NCI-H82 treated with DMSO at 0.1 percent for 48 hours (cell line): ENCODE data around the gene VGLL4.

Experiments
- DNase-seq: peaks from one replicate; lab custom pipeline; 2025; ENCODE audit not compliant: unreplicated experiment; lab: John Stamatoyannopoulos, UW

The VGLL4 gene

GRCh38 chr3:11629716-11630115 lies 14.0 kb downstream of the VGLL4 start:
- no peak for DNase-seq

DNA sequence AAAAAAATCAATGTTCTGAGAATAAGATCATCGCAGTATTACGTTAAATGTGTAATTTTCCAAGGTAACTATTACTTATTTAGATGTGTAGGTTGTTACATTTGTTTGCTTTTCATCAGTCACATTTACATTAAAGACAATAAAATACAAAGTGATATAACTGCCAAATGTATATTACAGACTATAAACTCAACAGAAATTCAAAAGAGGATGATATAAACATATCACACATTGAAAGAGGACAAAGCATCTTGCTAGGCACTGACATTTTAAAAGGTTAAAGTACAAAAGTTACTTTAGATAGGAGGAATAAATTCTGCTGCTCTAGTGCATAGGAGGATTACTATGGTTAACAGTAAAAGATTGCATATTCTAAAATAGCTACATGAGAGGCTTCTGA lies 16.1 kb downstream of the VGLL4 start:
- no peak for DNase-seq

DNA sequence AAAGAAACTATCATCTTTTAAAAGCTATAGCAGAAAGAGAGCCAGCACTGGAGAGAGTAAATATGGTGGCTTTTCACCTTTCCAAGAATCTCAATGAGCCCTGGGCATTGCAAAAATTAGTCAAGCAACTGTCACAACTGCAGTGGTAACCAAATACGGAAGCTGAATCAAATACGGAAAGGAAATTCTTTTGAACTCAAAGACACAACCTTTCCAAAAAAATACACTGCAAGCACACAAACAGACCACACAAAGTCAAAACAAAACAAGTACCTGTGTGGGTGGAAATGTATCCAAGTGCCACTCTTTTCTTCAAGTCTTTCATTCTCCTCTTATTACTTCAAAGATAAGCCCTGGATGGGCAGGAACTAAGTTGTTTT lies 17.6 kb downstream of the VGLL4 start:
- DNase-seq, result no peak

GRCh38 chr3:11625376-11626083 lies 18.2 kb downstream of the VGLL4 start:
- DNase-seq, result no peak

DNA sequence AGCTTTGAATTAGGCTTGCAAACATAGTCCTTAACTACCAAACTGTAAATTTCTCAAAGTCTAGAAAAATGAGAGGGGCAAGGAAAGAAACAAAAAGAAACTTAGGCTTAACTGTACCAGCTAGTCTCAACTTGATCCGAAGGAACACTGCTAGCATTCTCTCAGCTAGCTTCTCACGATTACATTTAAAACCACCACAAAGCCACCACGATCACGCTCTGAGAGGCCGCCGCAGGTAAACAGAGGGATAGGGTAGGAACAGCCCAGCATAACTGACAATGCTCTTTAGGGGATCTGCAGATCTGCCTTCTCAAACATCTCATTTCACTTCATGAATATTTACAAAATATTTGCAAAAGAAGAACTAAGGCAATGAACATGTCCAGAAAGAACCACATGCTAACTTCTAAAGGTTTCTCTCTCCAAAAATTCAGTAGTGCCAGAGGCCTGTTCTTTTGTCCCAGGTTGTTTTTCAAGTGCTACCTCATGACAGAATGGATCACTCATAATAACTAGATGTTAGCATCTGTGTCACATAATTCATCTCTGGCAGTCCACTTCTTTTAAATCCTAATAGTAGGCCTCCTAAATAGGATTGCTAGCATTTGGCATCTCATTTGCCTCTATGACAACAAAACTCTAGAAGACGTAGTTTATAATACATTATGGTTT lies 18.9 kb downstream of the VGLL4 start:
- no peak for DNase-seq

GRCh38 chr3:11624161-11624560 lies 19.6 kb downstream of the VGLL4 start:
- DNase-seq, result no peak

GRCh38 chr3:11622586-11623550 lies 20.8 kb downstream of the VGLL4 start:
- DNase-seq, result peak; percentile 83

DNA sequence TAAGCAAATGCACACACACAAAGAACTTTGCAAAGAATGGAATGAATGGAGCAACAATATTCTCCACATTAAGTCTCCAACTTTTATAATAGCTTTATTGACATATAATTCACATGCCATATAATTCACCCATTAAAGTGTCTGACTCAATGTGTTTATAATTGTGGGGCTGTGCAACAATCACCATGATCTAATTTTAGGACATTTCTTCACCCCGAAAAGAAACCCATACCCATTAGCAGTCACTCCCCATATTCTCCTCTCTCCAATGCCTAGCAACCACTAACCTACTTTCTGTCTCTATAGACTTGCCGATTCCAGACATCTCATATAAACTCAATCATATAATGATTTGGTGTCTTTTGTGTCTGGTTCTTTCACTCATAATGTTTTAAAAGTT lies 22.6 kb downstream of the VGLL4 start:
- DNase-seq, result no peak

DNA sequence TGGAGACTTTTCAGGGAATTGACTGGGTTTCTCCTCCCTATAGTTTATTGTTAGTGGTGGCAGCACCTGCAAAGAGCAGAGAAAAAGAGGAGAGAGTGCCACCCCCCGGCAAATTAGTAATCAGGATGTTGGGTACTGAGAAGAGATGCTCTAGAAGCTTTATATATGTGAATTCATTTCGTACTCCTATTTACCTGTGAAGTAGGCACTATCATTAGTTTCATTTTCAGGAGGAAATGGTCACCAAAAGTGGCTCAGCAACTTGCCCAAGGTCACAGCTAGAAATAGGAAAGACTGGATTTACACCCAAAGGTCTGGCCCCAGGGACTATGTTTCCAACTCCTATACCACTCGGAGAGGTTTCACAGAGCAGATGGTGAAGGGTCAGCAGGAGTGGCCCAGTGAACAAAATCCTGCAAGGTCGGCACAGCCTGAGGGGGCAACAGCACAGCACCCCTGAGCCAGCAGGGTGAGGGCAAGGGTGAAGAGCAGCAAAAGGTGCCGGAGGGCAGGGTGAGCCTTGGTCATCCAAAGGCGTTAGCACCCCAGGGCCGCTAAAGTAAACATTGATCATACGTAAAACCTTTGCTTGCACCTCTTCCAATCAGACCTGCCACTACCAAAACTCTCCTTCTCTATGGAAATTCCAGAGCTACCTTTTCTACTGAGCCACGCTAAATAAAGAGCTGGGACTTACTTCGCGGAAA lies 23.6 kb downstream of the VGLL4 start:
- no peak for DNase-seq

- no peak for DNase-seq
These were observed 24.3 kb downstream of the VGLL4 start for GRCh38 chr3:11619461-11619860.

GRCh38 chr3:11618904-11619303 lies 24.8 kb downstream of the VGLL4 start:
- no peak for DNase-seq

DNA sequence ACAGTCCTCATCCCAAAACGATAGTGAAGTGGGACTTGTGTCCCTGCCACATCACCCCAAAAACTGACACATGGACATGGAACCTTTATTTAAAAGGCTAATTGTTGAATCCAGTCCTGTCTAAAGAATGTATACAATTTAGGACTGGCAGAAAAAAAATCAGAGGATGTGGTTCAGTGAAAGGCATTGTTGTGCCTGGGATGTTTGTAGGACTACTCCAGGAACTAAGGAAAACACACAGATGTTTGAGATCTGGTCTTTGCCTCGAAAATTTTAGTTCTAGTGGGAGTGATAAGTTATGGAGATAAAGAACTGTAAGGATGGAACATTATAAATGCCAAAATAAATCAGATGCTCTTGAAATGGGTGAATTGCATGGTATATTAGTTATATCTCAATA lies 27.2 kb downstream of the VGLL4 start:
- no peak for DNase-seq

- DNase-seq, result no peak
These were observed 29.7 kb downstream of the VGLL4 start for GRCh38 chr3:11613851-11614487.

DNA sequence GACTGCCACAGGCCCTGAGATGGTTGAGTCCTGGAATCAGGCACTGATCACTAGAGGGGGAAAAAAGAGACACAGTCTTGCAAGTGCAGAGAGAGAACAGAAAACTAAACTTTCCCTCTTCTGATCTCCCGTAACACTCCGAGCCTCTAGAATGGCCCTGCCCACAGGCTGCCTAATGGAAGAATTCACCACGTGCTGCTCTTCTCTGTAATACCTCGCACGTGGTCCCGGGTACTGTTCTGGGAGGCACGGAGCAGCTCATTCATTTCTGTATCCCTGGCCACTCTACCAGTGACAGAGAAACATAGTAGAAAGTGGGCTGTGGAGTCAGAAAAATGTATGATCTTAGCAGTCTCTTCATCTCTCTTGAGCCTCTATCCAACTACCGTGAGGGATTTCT lies 30.4 kb downstream of the VGLL4 start:
- no peak for DNase-seq

- peak; percentile 9 for DNase-seq
These were observed 31.1 kb downstream of the VGLL4 start for GRCh38 chr3:11612515-11613188.

DNA sequence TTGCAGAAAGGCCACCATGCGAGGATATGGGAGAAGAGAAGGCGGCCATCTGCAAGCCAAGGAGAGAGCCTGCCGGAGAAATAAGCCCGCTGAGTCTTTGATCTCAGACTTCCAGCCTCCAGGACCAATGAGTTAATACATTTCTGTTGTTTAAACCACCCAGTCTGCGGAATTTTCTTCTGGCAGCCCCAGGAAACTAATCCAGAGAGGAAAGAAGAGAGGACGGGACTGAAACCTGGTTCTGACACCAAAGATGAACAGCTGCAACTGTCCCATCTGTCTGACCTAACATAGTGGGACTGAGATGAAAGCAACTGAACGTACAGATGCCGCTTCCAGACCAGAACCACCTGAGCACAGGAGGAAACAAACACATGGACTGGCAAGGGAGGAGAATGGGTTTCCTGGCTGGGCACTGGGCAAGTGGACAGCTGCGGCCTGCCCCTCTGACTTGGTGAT lies 32.3 kb downstream of the VGLL4 start:
- no peak for DNase-seq

DNA sequence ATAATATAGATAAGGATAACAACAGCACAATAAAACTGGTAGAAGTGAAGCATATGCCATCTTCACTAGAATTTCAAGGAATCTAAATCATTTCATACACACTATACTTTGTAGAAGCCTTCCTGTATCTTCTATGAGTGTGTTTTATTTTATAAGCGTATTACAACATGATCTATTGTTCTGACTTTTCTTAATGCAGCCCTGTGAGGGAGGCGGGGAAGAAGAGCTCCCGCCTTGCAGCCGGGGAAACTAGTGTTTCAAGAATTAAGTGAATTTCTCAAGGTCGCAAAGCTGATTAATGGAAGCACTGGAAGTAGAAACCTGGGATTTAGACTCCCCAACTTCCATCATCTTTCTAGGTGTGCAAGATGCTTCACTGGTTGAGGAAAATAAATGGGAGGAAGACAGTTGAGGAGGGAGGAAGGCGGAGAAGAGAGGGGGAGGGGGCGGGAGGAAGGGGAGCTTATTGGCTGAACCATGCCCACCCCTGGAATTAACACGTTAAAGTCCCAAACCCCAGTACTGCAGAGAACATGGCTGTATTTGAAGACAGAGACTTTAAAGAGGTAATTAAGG lies 32.9 kb downstream of the VGLL4 start:
- peak; percentile 98 for DNase-seq

DNA sequence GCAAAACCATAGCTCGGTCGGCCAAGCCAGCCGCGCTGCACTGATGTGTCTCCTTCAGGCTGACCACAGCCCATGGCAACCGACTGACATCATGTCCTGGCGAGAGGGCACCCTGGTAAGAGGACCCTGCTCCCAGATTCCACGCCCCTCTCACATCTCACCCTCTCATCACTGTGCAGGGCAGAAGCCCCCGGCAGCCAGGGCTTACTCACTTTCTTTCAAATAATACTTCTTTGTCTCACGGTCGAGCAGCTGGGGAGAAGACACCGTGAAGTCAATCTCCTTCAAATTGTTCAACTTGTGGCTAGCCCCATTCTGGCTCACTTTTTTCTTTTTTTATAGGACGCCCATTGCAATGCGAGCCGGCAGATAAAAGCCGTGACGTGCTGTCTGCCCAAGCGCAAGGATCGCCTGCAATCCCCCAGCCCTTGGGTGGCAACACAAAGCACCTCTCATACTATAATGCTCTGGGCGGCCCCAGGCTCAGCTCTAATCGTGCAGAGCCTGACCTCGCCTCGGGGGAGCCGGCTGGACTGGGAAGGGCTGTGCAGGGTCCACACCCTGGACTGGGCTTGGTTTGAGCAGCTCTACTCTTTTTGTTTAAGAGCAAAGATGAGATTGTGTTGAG lies 33.6 kb downstream of the VGLL4 start:
- DNase-seq, result peak; percentile 43

DNA sequence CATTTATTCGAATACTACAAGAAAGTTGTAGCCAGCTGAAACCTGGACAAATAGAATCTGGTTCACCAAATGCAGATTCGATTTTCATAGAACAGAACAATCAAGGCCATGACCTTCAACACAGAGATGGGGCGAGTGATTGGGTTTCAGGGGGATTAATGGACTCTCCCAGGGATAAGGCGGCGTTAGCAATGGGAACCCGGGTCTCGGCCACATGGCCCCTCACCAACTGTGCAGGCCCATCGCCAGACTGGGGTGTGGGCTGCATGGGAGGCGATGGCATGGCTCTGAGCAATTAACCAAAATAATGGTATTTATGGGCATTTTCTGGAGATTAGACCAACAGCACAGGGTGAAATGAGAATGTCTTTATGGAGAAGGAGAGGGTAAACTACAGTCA lies 34.2 kb downstream of the VGLL4 start:
- DNase-seq, result peak; percentile 82
